ENCODE measurements around the gene ZNF501. TPM values are rescaled to one million over a fixed set of nuclear protein-coding genes. Genes with fewer than 3 reads are reported as not detected.
A peak's percentile ranks its signal among the peaks of the same experiment; 100 is the strongest.

The ZNF501 gene
- total RNA-seq, 2 donors from 2014 or later = 3.6 to 6.2 TPM

DNA sequence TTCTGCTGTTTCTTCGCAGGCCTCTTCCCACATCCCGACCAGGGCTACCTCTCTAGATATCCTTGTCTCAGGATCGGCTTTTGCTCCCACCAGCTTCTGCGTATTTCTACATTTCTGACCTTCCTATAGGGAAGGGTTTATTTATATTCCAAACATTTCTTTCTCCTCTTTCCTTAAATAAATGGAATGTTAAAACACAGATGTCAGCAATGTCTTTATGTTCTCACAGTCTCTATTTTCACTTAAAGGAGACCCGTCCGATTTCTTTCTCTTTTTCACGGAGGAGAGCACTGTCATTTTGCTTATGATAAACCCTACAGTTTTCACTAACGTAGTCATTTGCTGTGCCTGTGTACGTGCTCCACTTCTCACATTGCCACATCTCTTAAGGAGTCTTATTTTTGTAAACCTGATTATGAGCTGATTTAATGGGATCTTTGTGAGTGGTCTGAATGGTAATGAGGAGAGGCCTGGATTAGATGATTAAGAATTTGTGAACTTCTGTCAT is 32.8 kb downstream of the ZNF501 start:
- peaks cover 4 to 8% of the 10 kb centered on the region in 2 donors for H3K9me3 Mint-ChIP-seq
- peak overlapping the region; percentile 95 for H3K27ac Mint-ChIP-seq
- ATAC-seq (replicated peaks in 1 of 2) (no peak), DNase-seq (no peak)
- H3K27me3 Mint-ChIP-seq (ENCODE audit: low read depth) = no peaks in the 10 kb centered on the region
- peaks cover 29% of the 10 kb centered on the region for H3K4me1 Mint-ChIP-seq (ENCODE audit: low read depth)
- H3K36me3 Mint-ChIP-seq (ENCODE audit: insufficient read depth in 2 of 2) = peaks cover 23 to 59% of the 10 kb centered on the region in 2 donors
- peak overlapping the region; percentile 90 to 98 for H3K4me3 Mint-ChIP-seq

DNA sequence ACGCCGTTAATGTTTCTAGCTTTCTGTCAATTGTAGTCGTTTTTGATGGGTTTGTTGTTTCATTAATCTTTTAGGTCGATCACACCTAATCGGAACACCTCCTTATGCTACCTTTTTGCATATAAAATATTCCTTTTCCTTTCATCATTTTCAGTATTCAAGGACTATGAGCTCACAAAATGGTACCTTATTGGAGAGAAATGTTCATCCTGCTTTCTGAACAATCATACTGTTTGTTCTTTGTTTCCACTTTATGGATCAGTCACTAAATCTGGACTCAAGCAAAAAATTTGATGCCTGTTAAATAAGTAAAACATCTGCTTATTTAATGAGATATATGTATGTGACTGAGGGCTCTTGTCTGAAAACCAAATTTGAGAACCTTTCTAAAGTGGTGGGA is 33.3 kb downstream of the ZNF501 start:
- H3K27ac Mint-ChIP-seq = peak overlapping the region; percentile 95
- ATAC-seq (replicated peaks in 1 of 2) = no peak
- H3K4me3 Mint-ChIP-seq = peak overlapping the region; percentile 90 to 98
- no peak for DNase-seq
- peaks cover 21 to 59% of the 10 kb centered on the region in 2 donors for H3K36me3 Mint-ChIP-seq (ENCODE audit: insufficient read depth in 2 of 2)
- peaks cover 3 to 4% of the 10 kb centered on the region in 2 donors for H3K9me3 Mint-ChIP-seq
- peaks cover 29% of the 10 kb centered on the region for H3K4me1 Mint-ChIP-seq (ENCODE audit: low read depth)
- no peaks in the 10 kb centered on the region for H3K27me3 Mint-ChIP-seq (ENCODE audit: low read depth)

DNA sequence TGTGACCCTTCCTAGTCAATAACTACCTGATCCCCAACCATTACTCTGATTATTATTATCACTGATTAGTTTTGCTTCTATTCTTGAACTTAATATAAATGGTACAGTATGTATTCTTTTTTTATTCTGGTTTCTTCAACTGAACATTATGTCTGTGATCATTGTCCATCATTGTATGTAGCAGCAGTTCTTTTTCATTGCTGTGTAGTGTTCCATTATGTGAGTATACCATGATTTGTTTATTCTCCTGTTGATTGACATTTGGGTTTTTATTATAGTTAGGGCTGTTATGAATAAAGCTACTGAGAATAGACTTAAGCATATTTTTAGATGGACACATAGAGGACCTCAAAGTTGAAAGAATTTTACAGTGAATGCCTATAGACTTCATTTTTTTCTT is 34.8 kb downstream of the ZNF501 start:
- H3K36me3 Mint-ChIP-seq (ENCODE audit: insufficient read depth in 2 of 2) = peaks cover 18 to 49% of the 10 kb centered on the region in 2 donors
- ATAC-seq (replicated peaks in 1 of 2) (no peak), DNase-seq (no peak)
- H3K27me3 Mint-ChIP-seq (ENCODE audit: low read depth) = no peaks in the 10 kb centered on the region
- H3K27ac Mint-ChIP-seq = no peak overlapping the region
- H3K4me1 Mint-ChIP-seq (ENCODE audit: low read depth) = peaks cover 21% of the 10 kb centered on the region
- peaks cover 2 to 3% of the 10 kb centered on the region in 2 donors for H3K9me3 Mint-ChIP-seq
- no peak overlapping the region for H3K4me3 Mint-ChIP-seq

DNA sequence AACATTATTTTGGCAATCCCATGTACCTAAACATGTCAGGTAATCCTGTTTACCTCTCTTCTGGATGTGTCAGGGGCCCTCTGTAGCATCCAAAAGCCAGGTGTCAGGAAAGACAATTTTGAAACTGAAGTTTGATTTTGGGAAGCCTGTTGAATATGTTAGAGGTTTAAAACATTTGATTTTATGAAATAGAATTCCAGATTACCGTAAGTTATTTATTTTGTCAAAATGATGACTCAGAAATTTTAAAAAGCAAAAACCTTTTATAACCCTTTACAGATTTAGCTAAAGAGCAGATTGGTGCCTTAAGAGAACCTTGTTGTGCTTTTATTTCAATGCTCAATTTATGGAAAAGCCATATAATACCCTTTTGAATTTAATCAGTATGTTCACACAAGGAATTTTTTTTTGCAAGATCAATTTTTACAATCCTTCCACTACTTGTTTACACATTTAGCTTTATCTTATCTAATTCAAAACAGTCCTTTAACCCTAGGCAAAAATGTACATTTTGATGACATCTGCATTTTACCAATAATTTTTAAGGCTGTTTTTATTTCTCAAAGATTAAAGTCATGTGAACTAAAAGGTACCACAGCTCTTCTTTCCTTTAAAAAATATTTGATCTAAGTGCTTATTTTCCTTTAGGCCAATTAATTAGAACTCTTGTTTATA is 42.1 kb downstream of the ZNF501 start:
- H3K36me3 Mint-ChIP-seq (ENCODE audit: insufficient read depth in 2 of 2) = peaks cover 20 to 57% of the 10 kb centered on the region in 2 donors
- no peaks in the 10 kb centered on the region for H3K4me1 Mint-ChIP-seq (ENCODE audit: low read depth)
- no peak overlapping the region for H3K4me3 Mint-ChIP-seq
- no peaks in the 10 kb centered on the region for H3K27me3 Mint-ChIP-seq (ENCODE audit: low read depth)
- DNase-seq (no peak), ATAC-seq (replicated peaks in 1 of 2) (no peak)
- H3K27ac Mint-ChIP-seq = no peak overlapping the region
- H3K9me3 Mint-ChIP-seq = peaks cover 2 to 6% of the 10 kb centered on the region in 2 donors

DNA sequence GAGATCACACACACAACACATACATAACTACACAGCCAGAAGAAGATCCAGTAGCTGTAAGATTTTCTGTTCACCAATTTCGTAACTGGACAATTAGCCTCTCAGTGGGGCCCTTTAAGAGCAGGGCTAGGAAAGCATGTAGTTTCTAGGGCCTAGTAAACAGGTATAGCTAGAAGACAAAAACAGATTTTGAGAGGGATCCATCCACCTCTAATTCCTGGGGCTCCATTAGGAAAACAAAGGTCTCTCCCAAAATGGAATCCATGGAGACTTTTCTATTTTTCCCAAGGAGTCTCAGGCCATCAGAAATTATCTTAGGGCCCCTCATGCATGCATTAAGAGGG is 42.6 kb downstream of the ZNF501 start:
- H3K36me3 Mint-ChIP-seq (ENCODE audit: insufficient read depth in 2 of 2) = peaks cover 19 to 53% of the 10 kb centered on the region in 2 donors
- no peak overlapping the region for H3K4me3 Mint-ChIP-seq
- no peak for DNase-seq
- no peak for ATAC-seq (replicated peaks in 1 of 2)
- H3K27ac Mint-ChIP-seq = no peak overlapping the region
- no peaks in the 10 kb centered on the region for H3K4me1 Mint-ChIP-seq (ENCODE audit: low read depth)
- peaks cover 2 to 6% of the 10 kb centered on the region in 2 donors for H3K9me3 Mint-ChIP-seq
- no peaks in the 10 kb centered on the region for H3K27me3 Mint-ChIP-seq (ENCODE audit: low read depth)

DNA sequence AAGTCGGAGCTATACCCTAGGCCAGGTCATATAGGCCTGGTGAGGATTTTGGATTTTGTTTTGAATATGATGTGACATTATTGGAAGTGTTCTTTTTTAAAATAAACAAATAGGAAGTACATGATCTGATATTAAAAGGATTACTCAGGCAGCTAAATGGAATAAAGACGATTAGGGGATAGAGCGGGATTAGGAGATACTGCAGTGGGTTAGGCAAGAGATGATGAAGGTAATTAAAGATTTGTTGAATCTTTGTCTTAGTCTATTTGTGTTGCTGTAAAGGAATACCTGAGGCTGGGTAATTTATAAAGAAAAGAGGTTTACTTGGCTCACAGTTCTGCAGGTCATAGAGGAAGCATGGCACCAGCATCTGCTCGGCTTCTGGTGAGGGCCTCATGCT is 53.5 kb downstream of the ZNF501 start:
- ATAC-seq (replicated peaks in 1 of 2) = no peak
- H3K36me3 Mint-ChIP-seq (ENCODE audit: insufficient read depth in 2 of 2) = peaks cover 14 to 44% of the 10 kb centered on the region in 2 donors

More for the DNA sequence above, 53.5 kb downstream of the ZNF501 start:
- no peak for DNase-seq
- Mint-ChIP-seq H3K4me3 (no peak overlapping the region), H3K9me3 (no peaks in the 10 kb centered on the region), H3K27me3 (ENCODE audit: low read depth) (no peaks in the 10 kb centered on the region), H3K4me1 (ENCODE audit: low read depth) (no peaks in the 10 kb centered on the region), H3K27ac (no peak overlapping the region)

Other genes starting within 250 kb of the ZNF501 start
- gene ZKSCAN7, start 174.4 kb upstream of the ZNF501 start, total RNA-seq = 1 to 10 TPM; 2.8 to 4.9 TPM
- 1 to 10 TPM in 1 of 2 donors, under 1 TPM in 1; 0.50 to 1.5 TPM for gene ZNF660, start 144.7 kb upstream of the ZNF501 start, total RNA-seq
- gene ZNF197, start 104.6 kb upstream of the ZNF501 start, total RNA-seq = 10 to 100 TPM; 14.8 to 15.7 TPM
- gene ZNF35, start 80.9 kb upstream of the ZNF501 start, total RNA-seq = 1 to 10 TPM; 4.9 to 8.3 TPM
- 1 to 10 TPM in 1 of 2 donors, under 1 TPM in 1; 1.00 to 2.3 TPM for gene ZNF502, start 17.0 kb upstream of the ZNF501 start, total RNA-seq
- 10 to 100 TPM; 27.1 to 28.4 TPM for gene KIAA1143, start 32.0 kb downstream of the ZNF501 start, total RNA-seq
- gene KIF15, start 32.2 kb downstream of the ZNF501 start, total RNA-seq = 10 to 100 TPM; 32.4 to 40.1 TPM
- gene TMEM42, start 132.3 kb downstream of the ZNF501 start, total RNA-seq = 10 to 100 TPM; 15.6 to 22.4 TPM
- gene TGM4, start 145.0 kb downstream of the ZNF501 start, total RNA-seq = not detected
- 10 to 100 TPM; 33.0 to 37.6 TPM for gene ZDHHC3, start 246.5 kb downstream of the ZNF501 start, total RNA-seq
- 10 to 100 TPM; 42.9 to 46.9 TPM for gene EXOSC7, start 246.6 kb downstream of the ZNF501 start, total RNA-seq